Lower lobe of right lung (tissue), 2 donors: ENCODE measurements around the gene PNRC2. TPM values are rescaled to one million over a fixed set of nuclear protein-coding genes. Genes with fewer than 3 reads are reported as not detected.

ENCODE experiments used
- ATAC-seq, 2 donors: fragments of 200-7000 bp; cut with Tn5 transposase; one replicate each; pipeline ENCODE4 v1.9.1; 2020 to 2022; ENCODE audit warnings: mild to moderate bottlenecking in 2 of 2, moderate library complexity in 2 of 2
- DNase-seq: peaks from one replicate; pipeline ENCODE4 v3.0.0-alpha.2; 2020
- H3K27ac ChIP-seq: fragments of 200-600 bp; one replicate; pipeline ENCODE4 v1.8.0; 2022
- H3K27me3 ChIP-seq: fragments of 200-600 bp; one replicate; pipeline ENCODE4 v1.8.0; 2022; ENCODE audit warnings: low read depth
- H3K36me3 ChIP-seq: fragments of 200-600 bp; one replicate; pipeline ENCODE4 v1.8.0; 2022; ENCODE audit warnings: mild to moderate bottlenecking
- H3K4me1 ChIP-seq: fragments of 200-600 bp; one replicate; pipeline ENCODE4 v1.8.0; 2022
- H3K4me3 ChIP-seq: fragments of 200-600 bp; one replicate; pipeline ENCODE4 v1.8.0; 2022; ENCODE audit warnings: mild to moderate bottlenecking
- H3K9me3 ChIP-seq: fragments of 200-600 bp; one replicate; pipeline ENCODE4 v1.8.0; 2022
- intact Hi-C: fragments of 100-400 bp; cut with DNase I; formaldehyde crosslinking; loops from one replicate; pipeline ENCODE4 v1.11.0; 2022
- total RNA-seq: library from RNA; stranded (reverse); fragmentation: NEBNext Ultra II Directional; extraction: Animal tissue kit (Norgen Biotek cat#: 25700); gene quantifications from one replicate; pipeline ENCODE4 v1.2.1, GENCODE V29; 2021
- TF ChIP-seq, protein P1 (sequence below): fragments of 200-600 bp; IDR thresholded peaks from one replicate; pipeline ENCODE4 v1.8.0; 2022; ENCODE audit warnings: antibody characterized with exemption, mild to moderate bottlenecking
- donor health status: DM: no; HTN: yes; CAD: no; lungs with severe emphysema.

Gene PNRC2
- total RNA-seq, 1 donor from 2014 or later: 111 TPM

GRCh38 chr1:23997812-23998211 lies 38.2 kb downstream of the PNRC2 start:
- TF ChIP-seq, protein P1, sequence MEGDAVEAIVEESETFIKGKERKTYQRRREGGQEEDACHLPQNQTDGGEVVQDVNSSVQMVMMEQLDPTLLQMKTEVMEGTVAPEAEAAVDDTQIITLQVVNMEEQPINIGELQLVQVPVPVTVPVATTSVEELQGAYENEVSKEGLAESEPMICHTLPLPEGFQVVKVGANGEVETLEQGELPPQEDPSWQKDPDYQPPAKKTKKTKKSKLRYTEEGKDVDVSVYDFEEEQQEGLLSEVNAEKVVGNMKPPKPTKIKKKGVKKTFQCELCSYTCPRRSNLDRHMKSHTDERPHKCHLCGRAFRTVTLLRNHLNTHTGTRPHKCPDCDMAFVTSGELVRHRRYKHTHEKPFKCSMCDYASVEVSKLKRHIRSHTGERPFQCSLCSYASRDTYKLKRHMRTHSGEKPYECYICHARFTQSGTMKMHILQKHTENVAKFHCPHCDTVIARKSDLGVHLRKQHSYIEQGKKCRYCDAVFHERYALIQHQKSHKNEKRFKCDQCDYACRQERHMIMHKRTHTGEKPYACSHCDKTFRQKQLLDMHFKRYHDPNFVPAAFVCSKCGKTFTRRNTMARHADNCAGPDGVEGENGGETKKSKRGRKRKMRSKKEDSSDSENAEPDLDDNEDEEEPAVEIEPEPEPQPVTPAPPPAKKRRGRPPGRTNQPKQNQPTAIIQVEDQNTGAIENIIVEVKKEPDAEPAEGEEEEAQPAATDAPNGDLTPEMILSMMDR: no peak
- H3K27me3 ChIP-seq: no peaks in the 10 kb centered on the region
- no peak overlapping the region for H3K27ac ChIP-seq
- H3K4me3 ChIP-seq: no peak overlapping the region
- no peaks in the 10 kb centered on the region for H3K36me3 ChIP-seq
- DNase-seq: no peak
- no peak for ATAC-seq
- no peaks in the 10 kb centered on the region for H3K9me3 ChIP-seq
- intact Hi-C loops: no loop called here
- H3K4me1 ChIP-seq: no peaks in the 10 kb centered on the region

DNA sequence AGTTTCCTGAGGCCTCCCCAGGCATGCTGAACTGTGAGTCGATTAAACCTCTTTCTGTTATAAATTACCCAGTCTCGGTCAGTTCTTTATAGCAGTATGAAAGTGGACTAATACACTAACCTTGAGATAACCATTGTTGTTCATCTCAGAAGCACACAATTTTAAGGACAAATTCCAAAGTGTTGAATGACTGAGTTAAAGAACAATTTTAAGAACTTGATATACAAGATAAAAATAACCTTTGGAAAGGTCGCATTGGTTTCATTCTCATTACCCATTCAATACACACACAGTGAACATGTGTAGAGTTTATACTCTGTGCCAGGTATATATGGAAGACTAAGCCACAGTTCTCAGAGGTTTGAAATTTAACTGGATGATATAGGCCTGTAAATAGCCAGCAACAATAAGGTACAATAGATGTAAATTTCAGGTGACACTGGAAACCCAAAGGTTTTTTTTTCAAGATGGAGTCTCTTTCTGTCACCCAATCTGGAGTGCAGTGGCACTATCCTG lies 39.6 kb downstream of the PNRC2 start:
- Histone ChIP-seq H3K36me3 (no peaks in the 10 kb centered on the region), H3K4me3 (no peak overlapping the region), H3K27ac (no peak overlapping the region), H3K27me3 (no peaks in the 10 kb centered on the region), H3K9me3 (no peaks in the 10 kb centered on the region), H3K4me1 (no peaks in the 10 kb centered on the region)
- DNase-seq (no peak), ATAC-seq (no peak)
- TF ChIP-seq, protein P1: no peak
- intact Hi-C loops: no loop called here

GRCh38 chr1:24002695-24003094 lies 43.1 kb downstream of the PNRC2 start:
- H3K27ac ChIP-seq: no peak overlapping the region
- no peaks in the 10 kb centered on the region for H3K4me1 ChIP-seq
- DNase-seq (no peak), ATAC-seq (no peak)
- no peaks in the 10 kb centered on the region for H3K27me3 ChIP-seq
- intact Hi-C loops: no loop called here
- H3K4me3 ChIP-seq: no peak overlapping the region
- TF ChIP-seq, protein P1: no peak
- no peaks in the 10 kb centered on the region for H3K9me3 ChIP-seq
- no peaks in the 10 kb centered on the region for H3K36me3 ChIP-seq

- Histone ChIP-seq H3K27me3 (no peaks in the 10 kb centered on the region), H3K4me3 (no peak overlapping the region), H3K9me3 (no peaks in the 10 kb centered on the region), H3K27ac (no peak overlapping the region), H3K36me3 (no peaks in the 10 kb centered on the region), H3K4me1 (no peaks in the 10 kb centered on the region)
- TF ChIP-seq, protein P1: no peak
- ATAC-seq: peak in 1 of 2 donors; percentile 60
- intact Hi-C loops: no loop called here
- DNase-seq: no peak
Measured at GRCh38 chr1:24003331-24003972, 43.8 kb downstream of the PNRC2 start.

DNA sequence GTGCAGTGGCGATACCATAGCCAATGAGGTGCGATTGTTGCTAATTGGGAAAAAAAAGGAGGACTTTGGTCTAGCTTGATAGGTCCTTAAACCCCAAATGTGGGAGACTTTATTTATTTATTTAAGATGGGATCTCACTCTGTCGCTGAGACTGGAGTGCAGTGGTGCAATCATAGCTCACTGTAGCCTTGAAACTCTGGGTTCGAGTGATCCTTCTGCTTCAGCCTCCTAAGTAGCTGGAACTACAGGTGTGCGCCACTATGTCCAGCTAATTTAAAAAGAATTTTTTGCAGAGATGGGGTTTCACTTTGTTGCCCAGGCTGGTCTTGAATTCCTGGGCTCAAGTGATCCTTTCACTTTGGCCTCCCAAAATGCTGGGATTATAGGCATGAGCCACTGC lies 44.5 kb downstream of the PNRC2 start:
- no peak for DNase-seq
- Histone ChIP-seq H3K27me3 (no peaks in the 10 kb centered on the region), H3K36me3 (no peaks in the 10 kb centered on the region), H3K4me1 (no peaks in the 10 kb centered on the region), H3K27ac (no peak overlapping the region), H3K9me3 (no peaks in the 10 kb centered on the region), H3K4me3 (no peak overlapping the region)
- intact Hi-C loops: no loop called here
- TF ChIP-seq, protein P1: no peak
- no peak for ATAC-seq
